ENCODE data around the gene SCG3. TPM values are rescaled to one million over a fixed set of nuclear protein-coding genes. Genes with fewer than 3 reads are reported as not detected.
A peak's percentile ranks its signal among the peaks of the same experiment; 100 is the strongest.

The SCG3 gene
- total RNA-seq, 1 donor from 2014 or later: not detected

GRCh38 chr15:51726302-51727073 lies 45.2 kb downstream of the SCG3 start:
- H3K27ac Mint-ChIP-seq (ENCODE audit: unreplicated experiment): no peak overlapping the region
- peaks cover 13% of the 10 kb centered on the region for H3K4me1 Mint-ChIP-seq (ENCODE audit: unreplicated experiment)

GRCh38 chr15:51727141-51727897 lies 46.0 kb downstream of the SCG3 start:
- H3K4me1 Mint-ChIP-seq (ENCODE audit: unreplicated experiment): peaks cover 18% of the 10 kb centered on the region
- TF ChIP-seq CTCF (IDR thresholded peaks at IDR 0.05): no peak
- no peaks in the 10 kb centered on the region for H3K9me3 Mint-ChIP-seq (ENCODE audit: unreplicated experiment)
- H3K27me3 Mint-ChIP-seq (ENCODE audit: unreplicated experiment): no peaks in the 10 kb centered on the region
- no peak overlapping the region for H3K4me3 Mint-ChIP-seq (ENCODE audit: unreplicated experiment)
- H3K36me3 Mint-ChIP-seq (ENCODE audit: unreplicated experiment): no peaks in the 10 kb centered on the region
- H3K27ac Mint-ChIP-seq (ENCODE audit: unreplicated experiment): no peak overlapping the region
- no peak for DNase-seq (ENCODE audit: extremely low spot score, unreplicated experiment)

More at GRCh38 chr15:51726302-51727073, 45.2 kb downstream of the SCG3 start:
- Mint-ChIP-seq H3K36me3 (ENCODE audit: unreplicated experiment) (no peaks in the 10 kb centered on the region), H3K4me3 (ENCODE audit: unreplicated experiment) (no peak overlapping the region), H3K9me3 (ENCODE audit: unreplicated experiment) (no peaks in the 10 kb centered on the region), H3K27me3 (ENCODE audit: unreplicated experiment) (no peaks in the 10 kb centered on the region)
- TF ChIP-seq CTCF (IDR thresholded peaks at IDR 0.05): no peak
- no peak for DNase-seq (ENCODE audit: extremely low spot score, unreplicated experiment)

GRCh38 chr15:51731549-51732267 lies 50.4 kb downstream of the SCG3 start:
- Mint-ChIP-seq H3K36me3 (ENCODE audit: unreplicated experiment) (no peaks in the 10 kb centered on the region), H3K27ac (ENCODE audit: unreplicated experiment) (peak overlapping the region; percentile 66), H3K4me3 (ENCODE audit: unreplicated experiment) (peak overlapping the region; percentile 49), H3K9me3 (ENCODE audit: unreplicated experiment) (no peaks in the 10 kb centered on the region), H3K27me3 (ENCODE audit: unreplicated experiment) (peaks cover 2% of the 10 kb centered on the region), H3K4me1 (ENCODE audit: unreplicated experiment) (peaks cover 10% of the 10 kb centered on the region)
- DNase-seq (ENCODE audit: extremely low spot score, unreplicated experiment): no peak
- TF ChIP-seq CTCF (IDR thresholded peaks at IDR 0.05): no peak

- Mint-ChIP-seq H3K27me3 (ENCODE audit: unreplicated experiment) (peaks cover 2% of the 10 kb centered on the region), H3K36me3 (ENCODE audit: unreplicated experiment) (no peaks in the 10 kb centered on the region), H3K9me3 (ENCODE audit: unreplicated experiment) (no peaks in the 10 kb centered on the region), H3K4me3 (ENCODE audit: unreplicated experiment) (no peak overlapping the region), H3K27ac (ENCODE audit: unreplicated experiment) (no peak overlapping the region), H3K4me1 (ENCODE audit: unreplicated experiment) (peaks cover 10% of the 10 kb centered on the region)
- TF ChIP-seq CTCF (IDR thresholded peaks at IDR 0.05): no peak
- DNase-seq (ENCODE audit: extremely low spot score, unreplicated experiment): no peak
Measured at GRCh38 chr15:51732646-51733045, 51.3 kb downstream of the SCG3 start.
